ENCODE data around the gene TMEM100.

GRCh38 chr17:55727920-55728319, 5.3 kb upstream of the TMEM100 start:
- TF ChIP-seq CTCF (IDR thresholded peaks at IDR 0.05) (no peak), POLR2AphosphoS5 (IDR thresholded peaks at IDR 0.05) (no peak), POLR2A (IDR thresholded peaks at IDR 0.05) (no peak), EP300 (IDR thresholded peaks at IDR 0.05) (no peak)

Data from stomach (tissue), 4 donors.